T-helper 2 cell (primary cell): ENCODE results near the gene MIOS.
"Not testable (repeated sequence)": the region's sequence is repeated elsewhere in the genome, so short reads cannot be mapped to it uniquely, and the experiment has no call there.

ENCODE experiments used
- DNase-seq, 5 experiments: peaks; one replicate each; pipeline versions ENCODE4 v3.0.0 to v3.0.0-alpha.2; 2012 to 2022

MIOS gene

GRCh38 chr7:7651479-7651878 lies 84.8 kb downstream of the MIOS start:
- no peak for DNase-seq

GRCh38 chr7:7652798-7653540 lies 86.3 kb downstream of the MIOS start:
- peak in 1 of 5 experiments; percentile 19 for DNase-seq

GRCh38 chr7:7653593-7654187 lies 87.0 kb downstream of the MIOS start:
- peak in 1 of 5 experiments; percentile 41 for DNase-seq

- DNase-seq: no peak
Observed at GRCh38 chr7:7654964-7655715, 88.5 kb downstream of the MIOS start.

- DNase-seq: not testable (repeated sequence)
Observed at GRCh38 chr7:7656459-7656858, 89.8 kb downstream of the MIOS start.
